Keratinocyte (primary cell): Measurements from ENCODE around the gene RHNO1.

ENCODE experiments used
- EZH2 ChIP-seq: IDR thresholded peaks from one replicate; pipeline ENCODE4 v1.6.1; 2012; ENCODE audit warnings: inconsistent platforms, mild to moderate bottlenecking, low read length, moderate library complexity
- TF ChIP-seq, protein P1 (sequence below), 3 experiments: IDR thresholded peaks in 1 of 3; conservative IDR thresholded peaks in 1 of 3; optimal IDR thresholded peaks in 1 of 3; 2 replicates in 2 of 3; 3 replicates in 1 of 3; pipeline versions ENCODE3 to v1.5.1; 2011; ENCODE audit warnings: low read length in 3 of 3, mild to moderate bottlenecking in 3 of 3, moderate library complexity in 2 of 3, control low read depth in 1 of 3, inconsistent platforms in 1 of 3; ENCODE audit not compliant: insufficient read depth in 2 of 3; ENCODE audit errors: extremely low read depth in 1 of 3

DNA sequence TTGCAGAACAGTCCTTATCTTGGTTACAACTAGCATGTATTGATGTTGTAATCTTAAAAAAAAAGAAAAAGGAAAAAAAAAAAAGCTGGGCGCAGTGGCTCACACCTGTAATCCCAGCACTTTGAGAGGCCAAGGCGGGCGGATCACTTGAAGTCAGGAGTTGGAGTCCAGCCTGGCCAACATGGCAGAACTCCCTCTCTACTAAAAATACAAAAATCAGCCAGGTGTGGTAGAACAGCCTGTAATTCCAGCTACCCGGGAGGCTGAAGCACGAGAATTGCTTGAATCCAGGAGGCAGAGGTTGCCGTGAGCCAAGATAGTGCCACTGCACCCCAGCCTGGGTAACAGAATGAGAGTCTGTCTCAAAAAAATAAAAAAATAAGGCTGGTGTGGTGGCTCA, 56.6 kb downstream of the RHNO1 start:
- TF ChIP-seq, protein P1, sequence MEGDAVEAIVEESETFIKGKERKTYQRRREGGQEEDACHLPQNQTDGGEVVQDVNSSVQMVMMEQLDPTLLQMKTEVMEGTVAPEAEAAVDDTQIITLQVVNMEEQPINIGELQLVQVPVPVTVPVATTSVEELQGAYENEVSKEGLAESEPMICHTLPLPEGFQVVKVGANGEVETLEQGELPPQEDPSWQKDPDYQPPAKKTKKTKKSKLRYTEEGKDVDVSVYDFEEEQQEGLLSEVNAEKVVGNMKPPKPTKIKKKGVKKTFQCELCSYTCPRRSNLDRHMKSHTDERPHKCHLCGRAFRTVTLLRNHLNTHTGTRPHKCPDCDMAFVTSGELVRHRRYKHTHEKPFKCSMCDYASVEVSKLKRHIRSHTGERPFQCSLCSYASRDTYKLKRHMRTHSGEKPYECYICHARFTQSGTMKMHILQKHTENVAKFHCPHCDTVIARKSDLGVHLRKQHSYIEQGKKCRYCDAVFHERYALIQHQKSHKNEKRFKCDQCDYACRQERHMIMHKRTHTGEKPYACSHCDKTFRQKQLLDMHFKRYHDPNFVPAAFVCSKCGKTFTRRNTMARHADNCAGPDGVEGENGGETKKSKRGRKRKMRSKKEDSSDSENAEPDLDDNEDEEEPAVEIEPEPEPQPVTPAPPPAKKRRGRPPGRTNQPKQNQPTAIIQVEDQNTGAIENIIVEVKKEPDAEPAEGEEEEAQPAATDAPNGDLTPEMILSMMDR (optimal IDR thresholded peaks at IDR 0.05 in 1 of 3, IDR thresholded peaks at IDR 0.05 in 1 of 3, conservative IDR thresholded peaks at IDR 0.05 in 1 of 3; ENCODE audit: extremely low read depth in 1 of 3, insufficient read depth in 2 of 3, low read length in 3 of 3): no peak
- TF ChIP-seq EZH2: no peak
